T follicular helper cell (primary cell): ENCODE results near the gene LHPP.
"Not testable (repeated sequence)": the region's sequence is repeated elsewhere in the genome, so short reads cannot be mapped to it uniquely, and the experiment has no call there.

ENCODE experiments used
- DNase-seq: peaks from one replicate; pipeline ENCODE4 v3.0.0-alpha.2; 2020; ENCODE audit warnings: low read depth

Gene LHPP

GRCh38 chr10:124573726-124574455, 112.3 kb downstream of the LHPP start:
- DNase-seq, result no peak

GRCh38 chr10:124574456-124575070, 112.9 kb downstream of the LHPP start:
- DNase-seq, result no peak

- DNase-seq, result no peak
These were observed 113.7 kb downstream of the LHPP start for GRCh38 chr10:124575107-124576035.

GRCh38 chr10:124576526-124577420, 115.2 kb downstream of the LHPP start:
- no peak for DNase-seq

GRCh38 chr10:124577651-124578050, 116.0 kb downstream of the LHPP start:
- no peak for DNase-seq

- no peak for DNase-seq
These were observed 116.8 kb downstream of the LHPP start for GRCh38 chr10:124578231-124579010.

GRCh38 chr10:124579011-124579399, 117.4 kb downstream of the LHPP start:
- DNase-seq, result no peak

GRCh38 chr10:124586142-124586541, 124.5 kb downstream of the LHPP start:
- DNase-seq, result no peak

- no peak for DNase-seq
These were observed 126.2 kb downstream of the LHPP start for GRCh38 chr10:124587811-124588211.

GRCh38 chr10:124588341-124588735, 126.7 kb downstream of the LHPP start:
- not testable (repeated sequence) for DNase-seq

GRCh38 chr10:124588736-124589490, 127.3 kb downstream of the LHPP start:
- no peak for DNase-seq

- no peak for DNase-seq
These were observed 127.9 kb downstream of the LHPP start for GRCh38 chr10:124589491-124590041.

GRCh38 chr10:124590216-124591122, 128.8 kb downstream of the LHPP start:
- DNase-seq, result no peak

GRCh38 chr10:124591123-124591495, 129.5 kb downstream of the LHPP start:
- no peak for DNase-seq

- no peak for DNase-seq
These were observed 130.5 kb downstream of the LHPP start for GRCh38 chr10:124592101-124592500.

GRCh38 chr10:124592736-124593430, 131.3 kb downstream of the LHPP start:
- no peak for DNase-seq

- no peak for DNase-seq
These were observed 131.9 kb downstream of the LHPP start for GRCh38 chr10:124593431-124593985.

- no peak for DNase-seq
These were observed 132.6 kb downstream of the LHPP start for GRCh38 chr10:124594240-124594639.
